Measurements from ENCODE around the gene FAM151B.
"Not testable (repeated sequence)": the region's sequence is repeated elsewhere in the genome, so short reads cannot be mapped to it uniquely, and the experiment has no call there.

The FAM151B gene

GRCh38 chr5:80580291-80580690, 92.4 kb downstream of the FAM151B start:
- DNase-seq (ENCODE audit: low read depth, low spot score); H3K27ac ChIP-seq: not testable (repeated sequence)

DNA sequence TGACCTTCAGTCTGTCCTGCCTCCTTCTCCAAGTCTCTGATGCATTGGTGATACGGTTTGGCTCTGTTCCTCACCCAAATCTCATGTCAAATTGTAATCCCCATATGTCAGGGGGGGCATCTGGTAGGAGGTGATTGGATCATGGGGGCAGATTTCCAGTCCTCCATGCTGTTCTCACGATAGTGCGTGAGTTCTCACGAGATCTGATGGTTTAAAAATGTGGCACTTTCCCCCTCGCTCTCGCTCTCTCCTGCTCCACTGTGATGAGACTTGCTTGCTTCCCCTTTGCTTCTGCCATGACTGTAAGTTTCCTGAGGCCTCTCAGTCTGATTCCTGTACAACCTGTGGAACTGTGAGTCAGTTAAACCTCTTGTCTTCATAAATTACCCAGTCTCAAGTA, 96.9 kb downstream of the FAM151B start:
- H3K27ac ChIP-seq, result no peak overlapping the region
- no peak for DNase-seq (ENCODE audit: low read depth, low spot score)

GRCh38 chr5:80588858-80589540, 101.1 kb downstream of the FAM151B start:
- no peak for DNase-seq (ENCODE audit: low read depth, low spot score)
- no peak overlapping the region for H3K27ac ChIP-seq

DNA sequence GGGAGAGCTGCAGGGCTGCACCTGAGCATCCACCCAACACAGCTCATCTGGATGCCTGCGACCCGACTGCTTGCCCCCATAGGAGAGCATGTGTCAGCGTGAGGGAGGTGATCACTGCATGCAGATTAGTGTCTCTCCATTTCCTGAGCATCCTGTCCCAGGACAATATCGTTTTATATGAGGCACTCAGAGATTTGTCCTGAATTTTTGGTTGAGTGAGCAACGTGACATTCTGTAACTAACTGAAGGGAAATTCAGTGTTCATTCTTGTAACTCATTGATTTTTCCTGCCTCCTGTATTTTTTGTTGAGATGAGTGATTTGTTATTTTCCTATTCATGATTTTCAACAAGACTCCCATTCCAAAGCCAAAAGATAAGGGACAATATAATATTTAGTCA, 102.9 kb downstream of the FAM151B start:
- no peak overlapping the region for H3K27ac ChIP-seq
- no peak for DNase-seq (ENCODE audit: low read depth, low spot score)

- no peak for DNase-seq (ENCODE audit: low read depth, low spot score)
These were observed 103.5 kb downstream of the FAM151B start for GRCh38 chr5:80591352-80591751.

GRCh38 chr5:80592105-80592504, 104.2 kb downstream of the FAM151B start:
- no peak for DNase-seq (ENCODE audit: low read depth, low spot score)
- no peak overlapping the region for H3K27ac ChIP-seq

More at GRCh38 chr5:80591352-80591751, 103.5 kb downstream of the FAM151B start:
- no peak overlapping the region for H3K27ac ChIP-seq

All from epithelial cell of prostate (primary cell).